Heart left ventricle (tissue), 16 donors: ENCODE data around the gene TRIM29. TPM values are rescaled to one million over a fixed set of nuclear protein-coding genes. Genes with fewer than 3 reads are reported as not detected.
A peak's percentile ranks its signal among the peaks of the same experiment; 100 is the strongest.

Experiments used
- ATAC-seq, 4 donors: fragments of 200-7000 bp; cut with Tn5 transposase; one replicate each; pipeline ENCODE4 v1.9.1; 2020 to 2022; ENCODE audit warnings: moderate library complexity in 4 of 4, mild to moderate bottlenecking in 3 of 4, moderate number of reproducible peaks in 1 of 4
- DNase-seq, 5 donors: peaks; one replicate each; pipeline ENCODE4 v3.0.0-alpha.2; 2020
- H3K27ac ChIP-seq, 12 donors: fragments of 200-600 bp; sonication (generic) in 4 of 12; one replicate each; pipeline versions ENCODE4 v1.5.0 to v1.8.0; 2016 to 2022; ENCODE audit warnings: mild to moderate bottlenecking in 2 of 12
- H3K27me3 ChIP-seq, 9 donors: fragments of 200-600 bp; sonication (generic) in 2 of 9; one replicate each; pipeline versions ENCODE4 v1.5.1 to v1.8.0; 2016 to 2022; ENCODE audit warnings: mild to moderate bottlenecking in 3 of 9
- H3K36me3 ChIP-seq, 9 donors: fragments of 200-600 bp; sonication (generic) in 2 of 9; one replicate each; pipeline versions ENCODE4 v1.5.0 to v1.8.0; 2018 to 2022; ENCODE audit warnings: mild to moderate bottlenecking in 2 of 9
- H3K4me1 ChIP-seq, 12 donors: fragments of 200-600 bp; sonication (generic) in 4 of 12; one replicate each; pipeline versions ENCODE4 v1.5.0 to v1.8.0; 2016 to 2022; ENCODE audit warnings: mild to moderate bottlenecking in 3 of 12
- H3K4me3 ChIP-seq, 12 donors: fragments of 200-600 bp; sonication (generic) in 4 of 12; one replicate each; pipeline versions ENCODE4 v1.5.0 to v1.8.0; 2017 to 2022; ENCODE audit warnings: mild to moderate bottlenecking in 9 of 12, moderate library complexity in 4 of 12
- H3K9me3 ChIP-seq, 12 donors: fragments of 200-600 bp; sonication (generic) in 4 of 12; one replicate each; pipeline versions ENCODE4 v1.5.0 to v1.8.0; 2016 to 2022; ENCODE audit warnings: mild to moderate bottlenecking in 1 of 12
- POLR2A ChIP-seq, 2 donors: fragments of 450-650 bp; IDR thresholded peaks; one replicate each; pipeline ENCODE4 v1.6.1; 2017; ENCODE audit warnings: antibody characterized with exemption in 2 of 2, mild to moderate bottlenecking in 2 of 2, moderate library complexity in 2 of 2
- WGBS, 4 donors: extraction: QIAGEN DNeasy Blood & Tissue Kit in 2 of 4; methylation state at CpG; one replicate each; pipeline versions ENCODE4 v1.1.5 to v1.1.7; 2013 to 2018; 5-methylcytosine and 5-hydroxymethylcytosine counted together
- intact Hi-C, 10 donors: fragments of 100-400 bp; cut with DNase I; formaldehyde crosslinking; loops; one replicate each; pipeline versions ENCODE4 v1.11.1 to v1.14.2; 2022
- polyA plus RNA-seq, 2 donors: library from polyadenylated mRNA; stranded (reverse); fragments of 200-250 nt; gene quantifications; one replicate each; pipeline ENCODE4 v1.2.3, GENCODE V29; 2013
- total RNA-seq, 9 donors: library from RNA; depleted of rRNA in 2 of 9; stranded (reverse); fragments of >200 nt in 2 of 9; fragmentation: NEBNext Ultra II Directional in 3 of 9; extraction: Animal tissue kit (Norgen Biotek cat#: 25700) in 3 of 9; gene quantifications; one replicate each; pipeline versions ENCODE4 v1.1.0 to v1.2.4, GENCODE V29; 2016 to 2023
- TF ChIP-seq, protein P1 (sequence below), 12 donors: fragments of 200-600 bp; sonication (generic) in 4 of 12; IDR thresholded peaks; one replicate each; pipeline versions ENCODE4 v1.5.0 to v1.8.0; 2018 to 2022; ENCODE audit warnings: antibody characterized with exemption in 12 of 12, mild to moderate bottlenecking in 5 of 12
- donor health status: ischemic (EF 13 %, LVEDD 7.1; RV severe dilation, severe dysfunction).
- donor health status: healthy with polysubstance abuse.
- donor health status: DM: no; HTN: yes; CAD: no.
- donor health status: DM: no; HTN: no; CAD: no.
- donor health status: ischemic (EF 25% LVEDD 6.9; RV normal size, moderate dysfunction).
- donor health status: ischemic (EF 25% LVEDD 5.7; RV mildly dilated, moderate dysfunction).
- donor health status: healthy.
- donor health status: DM: yes; HTN: yes; CAD: no.
- donor health status: ischemic (EF 35%, LVEDD 5.7; RV mildly dilated, moderate dysfunction).
- donor health status: nonischemic (EF 11% LVEDD 7.7; RV severe dilation, severe dysfunction).
- donor health status: DM: yes; HTN: yes; CAD: no.
- donor health status: PGD.
- donor health status: ischemic (EF 29% LVEDD 5.4; RV normal size, mild dysfunction).
- donor health status: nonischemic (EF 23%, LVEDD 6.1; RV moderate dilation, normal function).

The TRIM29 gene
- total and polyA plus RNA-seq, 11 donors = 0.14 to 6.4 (median 0.56) TPM; not detected in 8

- intact Hi-C loops = no loop called here
- Histone ChIP-seq H3K4me1 (no peaks in the 10 kb centered on the region), H3K27me3 (no peaks in the 10 kb centered on the region), H3K4me3 (no peak overlapping the region), H3K9me3 (no peaks in the 10 kb centered on the region), H3K36me3 (no peaks in the 10 kb centered on the region), H3K27ac (no peak overlapping the region)
- no peak for TF ChIP-seq POLR2A (IDR thresholded peaks at IDR 0.05)
- TF ChIP-seq, protein P1, sequence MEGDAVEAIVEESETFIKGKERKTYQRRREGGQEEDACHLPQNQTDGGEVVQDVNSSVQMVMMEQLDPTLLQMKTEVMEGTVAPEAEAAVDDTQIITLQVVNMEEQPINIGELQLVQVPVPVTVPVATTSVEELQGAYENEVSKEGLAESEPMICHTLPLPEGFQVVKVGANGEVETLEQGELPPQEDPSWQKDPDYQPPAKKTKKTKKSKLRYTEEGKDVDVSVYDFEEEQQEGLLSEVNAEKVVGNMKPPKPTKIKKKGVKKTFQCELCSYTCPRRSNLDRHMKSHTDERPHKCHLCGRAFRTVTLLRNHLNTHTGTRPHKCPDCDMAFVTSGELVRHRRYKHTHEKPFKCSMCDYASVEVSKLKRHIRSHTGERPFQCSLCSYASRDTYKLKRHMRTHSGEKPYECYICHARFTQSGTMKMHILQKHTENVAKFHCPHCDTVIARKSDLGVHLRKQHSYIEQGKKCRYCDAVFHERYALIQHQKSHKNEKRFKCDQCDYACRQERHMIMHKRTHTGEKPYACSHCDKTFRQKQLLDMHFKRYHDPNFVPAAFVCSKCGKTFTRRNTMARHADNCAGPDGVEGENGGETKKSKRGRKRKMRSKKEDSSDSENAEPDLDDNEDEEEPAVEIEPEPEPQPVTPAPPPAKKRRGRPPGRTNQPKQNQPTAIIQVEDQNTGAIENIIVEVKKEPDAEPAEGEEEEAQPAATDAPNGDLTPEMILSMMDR (IDR thresholded peaks at IDR 0.05) = no peak
- ATAC-seq (no peak), DNase-seq (peak in 1 of 5 donors; percentile 39)
- WGBS, 4 donors = 67 to 93% (median 74%) methylated on average over 10 to 20 of the region's 20 CpGs
These were observed 22.5 kb downstream of the TRIM29 start for GRCh38 chr11:120115272-120116000.

DNA sequence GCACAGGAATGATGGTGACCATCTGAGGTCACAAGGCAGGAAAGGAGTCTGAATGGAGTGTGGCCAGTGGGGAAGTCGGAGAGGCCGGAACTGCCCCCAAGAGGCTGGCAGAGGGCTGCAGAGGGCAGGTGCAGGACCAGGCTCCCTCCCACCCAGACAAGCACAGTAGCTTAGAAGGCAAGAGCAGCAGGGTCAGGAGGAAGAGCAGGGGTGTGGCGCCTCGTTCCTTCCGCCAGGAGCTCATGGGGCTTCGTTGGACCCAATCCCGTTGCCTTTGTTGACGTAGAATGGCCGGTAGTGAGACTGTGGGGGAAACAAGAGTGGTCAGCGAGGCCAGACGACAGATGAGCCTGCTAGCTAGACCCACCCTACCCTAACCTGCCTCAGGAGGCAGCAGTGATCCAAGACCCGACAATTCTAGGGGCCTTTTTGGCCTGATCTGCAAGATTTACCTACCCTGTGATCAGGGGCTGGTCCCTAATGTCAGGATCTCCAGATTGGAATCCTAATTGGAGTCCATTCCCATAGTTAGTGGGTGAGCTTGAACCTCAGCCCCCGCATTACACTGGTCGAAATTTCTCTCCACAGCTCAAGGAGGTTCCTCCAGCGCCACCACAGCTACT lies 25.6 kb downstream of the TRIM29 start:
- TF ChIP-seq, protein P1 (IDR thresholded peaks at IDR 0.05) = peak in 1 of 12 donors; percentile 7
- no peak for TF ChIP-seq POLR2A (IDR thresholded peaks at IDR 0.05)
- no peak overlapping the region for H3K27ac ChIP-seq
- DNase-seq = no peak
- no peaks in the 10 kb centered on the region for H3K9me3 ChIP-seq
- no peak overlapping the region for H3K4me3 ChIP-seq
- H3K4me1 ChIP-seq = no peaks in the 10 kb centered on the region
- peaks cover 0 to 7% (median 0%) of the 10 kb centered on the region in 9 donors for H3K27me3 ChIP-seq
- 71 to 77% (median 73%) methylated on average over 15 of the region's 15 CpGs for WGBS, 4 donors
- ATAC-seq = peak in 1 of 4 donors; percentile 51
- H3K36me3 ChIP-seq = no peaks in the 10 kb centered on the region
- intact Hi-C loops = loop anchor here in 1 of 10 donors (5.0 kb wide), 1 partner anchor 630 kb away; no protein-coding TSS in a partner anchor

DNA sequence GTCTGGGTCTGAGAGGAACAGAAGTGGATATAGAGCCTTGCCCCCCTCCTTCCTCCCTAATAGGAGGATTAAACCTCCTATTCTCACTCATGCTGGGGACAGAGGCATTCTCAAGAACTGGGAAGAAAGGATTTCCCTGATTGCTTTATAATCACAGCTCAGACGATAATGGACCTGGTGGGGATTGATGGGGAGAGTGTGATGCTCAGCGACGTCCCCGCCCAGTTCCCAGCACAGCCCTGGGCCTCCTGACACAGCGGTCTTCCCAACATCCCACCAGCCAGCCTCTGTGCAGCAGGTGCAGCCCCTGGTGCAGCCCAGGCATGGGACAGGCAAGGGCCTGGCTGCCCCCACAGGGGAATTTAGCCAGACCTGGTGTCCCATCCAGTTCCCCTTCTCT lies 28.4 kb downstream of the TRIM29 start:
- ATAC-seq = no peak
- intact Hi-C loops = loop anchor here (2.0 to 10.0 kb wide), 8 partner anchors 375 to 629 kb away; partner anchors contain the start of gene NECTIN1 (in 5 of the 10)
- H3K36me3 ChIP-seq = no peaks in the 10 kb centered on the region
- no peak overlapping the region for H3K27ac ChIP-seq
- 76 to 87% (median 81%) methylated on average over 5 of the region's 5 CpGs for WGBS, 4 donors
- no peaks in the 10 kb centered on the region for H3K9me3 ChIP-seq
- H3K27me3 ChIP-seq = peaks cover 0 to 14% (median 0%) of the 10 kb centered on the region in 9 donors
- no peak overlapping the region for H3K4me3 ChIP-seq
- DNase-seq = no peak
- no peak for TF ChIP-seq POLR2A (IDR thresholded peaks at IDR 0.05)
- TF ChIP-seq, protein P1 (IDR thresholded peaks at IDR 0.05) = no peak
- H3K4me1 ChIP-seq = no peaks in the 10 kb centered on the region

DNA sequence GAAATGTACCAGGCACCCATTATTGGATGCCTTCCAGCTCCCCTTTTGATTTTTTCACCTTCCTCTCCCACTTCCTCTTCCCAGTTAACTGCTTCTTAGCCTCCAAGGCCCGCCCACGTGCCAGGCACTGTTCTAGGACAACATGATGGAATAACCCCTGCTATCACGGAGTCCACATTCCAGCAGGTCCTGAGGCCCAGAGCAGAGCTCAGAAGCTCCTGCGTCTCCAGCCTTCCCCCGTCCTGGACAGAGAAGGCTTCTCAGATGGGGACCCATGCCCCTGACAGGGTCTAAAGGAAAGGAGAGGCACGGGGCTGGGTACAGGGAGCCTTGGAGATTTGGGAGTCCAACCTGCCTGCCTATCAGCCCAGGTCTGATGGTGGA lies 29.1 kb downstream of the TRIM29 start:
- H3K4me1 ChIP-seq = no peaks in the 10 kb centered on the region
- no peaks in the 10 kb centered on the region for H3K36me3 ChIP-seq
- WGBS, 4 donors = 51 to 67% (median 58%) methylated on average over 6 of the region's 6 CpGs
- H3K9me3 ChIP-seq = no peaks in the 10 kb centered on the region
- peaks cover 0 to 14% (median 0%) of the 10 kb centered on the region in 9 donors for H3K27me3 ChIP-seq
- no peak for ATAC-seq
- intact Hi-C loops = loop anchor here (1.0 to 10.0 kb wide), 10 partner anchors 374 to 628 kb away; partner anchors contain the start of gene NECTIN1 (in 5 of the 10)
- H3K27ac ChIP-seq = no peak overlapping the region
- DNase-seq = no peak
- H3K4me3 ChIP-seq = no peak overlapping the region
- TF ChIP-seq POLR2A (IDR thresholded peaks at IDR 0.05) = no peak
- TF ChIP-seq, protein P1 (IDR thresholded peaks at IDR 0.05) = no peak
